PC-9 (cell line): ENCODE data around the gene GPR142. TPM values are rescaled to one million over a fixed set of nuclear protein-coding genes. Genes with fewer than 3 reads are reported as not detected.

ENCODE experiments used
- BruUV-seq: library from RNA; stranded (reverse); fragments of 400-500 nt; replicated peaks from 2 replicates; lab custom pipeline; 2021; lab: Mats Ljungman, UMichigan
- CTCF ChIA-PET: fragments of 300-600 bp; sonication (Branson Sonifier 250); formaldehyde crosslinking; loops from one replicate; lab custom pipeline; 2022; ENCODE audit warnings: antibody characterized with exemption; lab: Charles Lee
- POLR2A ChIA-PET: fragments of 300-600 bp; sonication (Branson Sonifier 250); formaldehyde crosslinking; loops from one replicate; lab custom pipeline; 2022; ENCODE audit warnings: antibody characterized with exemption; ENCODE audit not compliant: unreplicated experiment; lab: Charles Lee
- DNase-seq, 2 experiments: peaks; one replicate each; pipeline versions ENCODE4 v3.0.0 to v3.0.0-alpha.2; 2015 to 2022; ENCODE audit warnings: mixed read lengths in 1 of 2
- H2AFZ ChIP-seq: fragments of 200-600 bp; sonication (generic); 2 replicates; pipeline ENCODE4 v1.8.1; 2017; ENCODE audit warnings: antibody characterized with exemption
- H3F3A ChIP-seq: fragments of 200-600 bp; sonication (generic); 2 replicates; pipeline ENCODE4 v1.8.1; 2017; ENCODE audit warnings: antibody characterized with exemption, mild to moderate bottlenecking, low read depth; ENCODE audit not compliant: insufficient read depth
- H3K27ac ChIP-seq: fragments of 200-600 bp; sonication (generic); 2 replicates; pipeline ENCODE4 v1.6.1; 2016; ENCODE audit warnings: mixed run types
- H3K27me3 ChIP-seq: fragments of 200-600 bp; sonication (generic); 2 replicates; pipeline ENCODE4 v1.6.1; 2016; ENCODE audit warnings: low read depth, mixed run types; ENCODE audit not compliant: insufficient read depth
- H3K36me3 ChIP-seq: fragments of 200-600 bp; sonication (generic); 2 replicates; pipeline ENCODE4 v1.6.1; 2016; ENCODE audit warnings: low read depth, mixed run types
- H3K4me1 ChIP-seq: fragments of 200-600 bp; sonication (generic); replicated peaks from 2 replicates; pipeline ENCODE4 v1.6.1; 2016; ENCODE audit warnings: mixed run types; ENCODE audit not compliant: insufficient read depth
- H3K4me2 ChIP-seq: fragments of 200-600 bp; sonication (generic); 2 replicates; pipeline ENCODE4 v1.6.1; 2017; ENCODE audit warnings: mixed run types
- H3K4me3 ChIP-seq: fragments of 200-600 bp; sonication (generic); 2 replicates; pipeline ENCODE4 v1.6.1; 2016; ENCODE audit warnings: mixed run types
- H3K79me2 ChIP-seq: fragments of 200-600 bp; sonication (generic); 2 replicates; pipeline ENCODE4 v1.6.1; 2017; ENCODE audit warnings: low read depth, mixed run types
- H3K9me2 ChIP-seq: fragments of 200-600 bp; sonication (generic); 2 replicates; pipeline ENCODE4 v1.8.1; 2017; ENCODE audit warnings: mild to moderate bottlenecking; ENCODE audit not compliant: insufficient read depth
- H3K9me3 ChIP-seq: fragments of 200-600 bp; sonication (generic); 2 replicates; pipeline ENCODE4 v1.8.1; 2016; ENCODE audit warnings: low read depth; ENCODE audit not compliant: insufficient read depth
- H4K20me1 ChIP-seq: fragments of 200-600 bp; sonication (generic); 2 replicates; pipeline ENCODE4 v1.8.1; 2017; ENCODE audit not compliant: insufficient read depth
- EZH2 ChIP-seq: fragments of 200-600 bp; sonication (generic); IDR thresholded peaks from 2 replicates; pipeline ENCODE4 v1.8.0; 2017; ENCODE audit warnings: antibody characterized with exemption, low read depth
- intact Hi-C: fragments of 100-400 bp; cut with micrococcal nuclease; formaldehyde crosslinking; loops from one replicate; pipeline ENCODE4 v1.10.0; 2022; ENCODE audit not compliant: unreplicated experiment
- total RNA-seq: library from RNA; stranded (reverse); gene quantifications from 2 replicates; pipeline ENCODE4 v1.2.3, GENCODE V29; 2021
- TF ChIP-seq, protein P1 (sequence below): fragments of 200-600 bp; sonication (generic); conservative IDR thresholded peaks from 2 replicates; pipeline ENCODE4 v1.6.1; 2017; ENCODE audit warnings: mixed run types, antibody characterized with exemption, mild to moderate bottlenecking, moderate library complexity

Gene GPR142
- total RNA-seq, 1 experiment from 2014 or later = not detected

DNA sequence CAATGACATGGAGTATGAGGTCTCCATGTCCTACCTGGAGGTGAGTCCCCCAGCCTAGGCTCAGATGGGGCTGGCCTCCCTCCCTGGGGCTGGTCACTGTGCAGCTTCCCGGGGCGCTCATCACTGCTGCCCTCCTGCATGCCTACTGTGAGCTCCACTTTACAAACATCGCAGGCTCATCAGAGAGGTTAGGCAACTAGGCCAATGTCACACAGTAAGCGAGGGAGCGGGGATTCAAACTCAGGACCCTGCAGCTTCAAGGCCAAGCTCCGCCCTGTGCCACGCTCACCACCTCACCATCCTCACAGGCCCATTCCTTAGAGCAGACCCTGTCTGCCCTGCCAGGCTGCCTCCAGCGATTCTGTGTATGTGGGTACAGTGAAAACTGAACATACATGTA is 24.2 kb upstream of the GPR142 start:
- ChIA-PET POLR2A (no interaction called here), CTCF (no interaction called here)
- Histone ChIP-seq H3K36me3 (no peaks in the 10 kb centered on the region), H4K20me1 (no peaks in the 10 kb centered on the region), H3K9me3 (no peaks in the 10 kb centered on the region), H2AFZ (no peak overlapping the region), H3K27ac (no peak overlapping the region), H3K27me3 (peaks cover 98% of the 10 kb centered on the region), H3K9me2 (no peaks in the 10 kb centered on the region), H3F3A (no peaks in the 10 kb centered on the region), H3K4me1 (no peaks in the 10 kb centered on the region), H3K4me3 (no peak overlapping the region), H3K4me2 (no peak overlapping the region), H3K79me2 (no peaks in the 10 kb centered on the region)
- no peak for DNase-seq
- TF ChIP-seq, protein P1, sequence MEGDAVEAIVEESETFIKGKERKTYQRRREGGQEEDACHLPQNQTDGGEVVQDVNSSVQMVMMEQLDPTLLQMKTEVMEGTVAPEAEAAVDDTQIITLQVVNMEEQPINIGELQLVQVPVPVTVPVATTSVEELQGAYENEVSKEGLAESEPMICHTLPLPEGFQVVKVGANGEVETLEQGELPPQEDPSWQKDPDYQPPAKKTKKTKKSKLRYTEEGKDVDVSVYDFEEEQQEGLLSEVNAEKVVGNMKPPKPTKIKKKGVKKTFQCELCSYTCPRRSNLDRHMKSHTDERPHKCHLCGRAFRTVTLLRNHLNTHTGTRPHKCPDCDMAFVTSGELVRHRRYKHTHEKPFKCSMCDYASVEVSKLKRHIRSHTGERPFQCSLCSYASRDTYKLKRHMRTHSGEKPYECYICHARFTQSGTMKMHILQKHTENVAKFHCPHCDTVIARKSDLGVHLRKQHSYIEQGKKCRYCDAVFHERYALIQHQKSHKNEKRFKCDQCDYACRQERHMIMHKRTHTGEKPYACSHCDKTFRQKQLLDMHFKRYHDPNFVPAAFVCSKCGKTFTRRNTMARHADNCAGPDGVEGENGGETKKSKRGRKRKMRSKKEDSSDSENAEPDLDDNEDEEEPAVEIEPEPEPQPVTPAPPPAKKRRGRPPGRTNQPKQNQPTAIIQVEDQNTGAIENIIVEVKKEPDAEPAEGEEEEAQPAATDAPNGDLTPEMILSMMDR = no peak
- no peak for TF ChIP-seq EZH2
- intact Hi-C loops = no loop called here
- BruUV-seq = no TSS peak

- intact Hi-C loops = no loop called here
- peaks cover 98% of the 10 kb centered on the region for H3K27me3 ChIP-seq
- TF ChIP-seq EZH2 = no peak
- TF ChIP-seq, protein P1 = no peak
- no peak overlapping the region for H3K27ac ChIP-seq
- no peaks in the 10 kb centered on the region for H3F3A ChIP-seq
- CTCF ChIA-PET = no interaction called here
- no peaks in the 10 kb centered on the region for H3K9me3 ChIP-seq
- DNase-seq = no peak
- no peaks in the 10 kb centered on the region for H3K36me3 ChIP-seq
- H3K4me3 ChIP-seq = no peak overlapping the region
- POLR2A ChIA-PET = no interaction called here
- H3K4me2 ChIP-seq = no peak overlapping the region
- H2AFZ ChIP-seq = no peak overlapping the region
- H4K20me1 ChIP-seq = no peaks in the 10 kb centered on the region
- BruUV-seq = no TSS peak
- H3K9me2 ChIP-seq = no peaks in the 10 kb centered on the region
- no peaks in the 10 kb centered on the region for H3K79me2 ChIP-seq
- H3K4me1 ChIP-seq = no peaks in the 10 kb centered on the region
Observed at GRCh38 chr17:74343526-74344284, 23.6 kb upstream of the GPR142 start.

- TF ChIP-seq EZH2 = no peak
- TF ChIP-seq, protein P1 = no peak
- no peaks in the 10 kb centered on the region for H3F3A ChIP-seq
- no peaks in the 10 kb centered on the region for H3K9me2 ChIP-seq
- H3K27me3 ChIP-seq = peaks cover 96% of the 10 kb centered on the region
- no peaks in the 10 kb centered on the region for H3K36me3 ChIP-seq
- no peaks in the 10 kb centered on the region for H3K9me3 ChIP-seq
- CTCF ChIA-PET = no interaction called here
- POLR2A ChIA-PET = no interaction called here
- H3K4me2 ChIP-seq = no peak overlapping the region
- H4K20me1 ChIP-seq = no peaks in the 10 kb centered on the region
- H2AFZ ChIP-seq = no peak overlapping the region
- no TSS peak for BruUV-seq
- intact Hi-C loops = no loop called here
- H3K4me3 ChIP-seq = no peak overlapping the region
- H3K4me1 ChIP-seq = no peaks in the 10 kb centered on the region
- DNase-seq = no peak
- H3K79me2 ChIP-seq = no peaks in the 10 kb centered on the region
- no peak overlapping the region for H3K27ac ChIP-seq
Observed at GRCh38 chr17:74344658-74345057, 22.6 kb upstream of the GPR142 start.
